Right ventricle myocardium inferior (tissue), 1 donor: Measurements from ENCODE around the gene CHKA. TPM values are rescaled to one million over a fixed set of nuclear protein-coding genes. Genes with fewer than 3 reads are reported as not detected.

Experiments used
- ATAC-seq: fragments of 200-7000 bp; cut with Tn5 transposase; one replicate; pipeline ENCODE4 v1.9.1; 2020; ENCODE audit warnings: mild to moderate bottlenecking, moderate library complexity
- DNase-seq: peaks from one replicate; pipeline ENCODE4 v3.0.0; 2021; ENCODE audit errors: missing footprints
- intact Hi-C: fragments of 100-400 bp; cut with DNase I; formaldehyde crosslinking; loops from one replicate; pipeline ENCODE4 v1.11.0; 2022
- total RNA-seq: library from RNA; stranded (reverse); fragmentation: NEBNext Ultra II Directional; extraction: Animal tissue kit (Norgen Biotek cat#: 25700); gene quantifications from one replicate; pipeline ENCODE4 v1.2.1, GENCODE V29; 2021
- donor health status: DM: no; HTN: yes; CAD: no; lungs with severe emphysema.

CHKA gene
- total RNA-seq, 1 donor from 2014 or later = 7.6 TPM

DNA sequence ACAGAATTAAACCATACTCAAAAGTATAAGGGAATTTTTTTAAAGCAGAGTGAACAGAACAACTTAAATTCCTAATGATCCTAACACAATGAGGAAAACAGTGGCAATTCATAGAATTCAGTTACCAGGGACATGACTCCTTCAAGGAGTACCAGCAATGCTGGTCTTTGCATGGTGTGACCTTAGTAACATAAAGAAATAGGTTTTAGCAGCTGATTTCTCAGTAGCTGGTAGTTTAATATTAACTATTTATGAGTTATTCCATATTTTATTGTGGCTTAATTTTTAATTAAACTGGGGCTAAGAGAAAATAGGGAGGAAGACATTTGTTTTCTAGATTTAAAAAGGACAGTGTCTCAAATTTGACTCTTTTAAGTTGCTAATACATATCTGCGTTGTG is 30.9 kb downstream of the CHKA start:
- ATAC-seq = no peak
- intact Hi-C loops = no loop called here
- DNase-seq = no peak

- DNase-seq (no peak), ATAC-seq (no peak)
- intact Hi-C loops = no loop called here
Observed at GRCh38 chr11:68089679-68090078, 31.5 kb downstream of the CHKA start.

GRCh38 chr11:68083517-68083916 is 37.7 kb downstream of the CHKA start:
- intact Hi-C loops = no loop called here
- ATAC-seq (no peak), DNase-seq (no peak)

GRCh38 chr11:68082481-68082880 is 38.7 kb downstream of the CHKA start:
- ATAC-seq (no peak), DNase-seq (no peak)
- intact Hi-C loops = no loop called here

GRCh38 chr11:68081691-68082090 is 39.5 kb downstream of the CHKA start:
- ATAC-seq (peak; percentile 8), DNase-seq (no peak)
- intact Hi-C loops = no loop called here

DNA sequence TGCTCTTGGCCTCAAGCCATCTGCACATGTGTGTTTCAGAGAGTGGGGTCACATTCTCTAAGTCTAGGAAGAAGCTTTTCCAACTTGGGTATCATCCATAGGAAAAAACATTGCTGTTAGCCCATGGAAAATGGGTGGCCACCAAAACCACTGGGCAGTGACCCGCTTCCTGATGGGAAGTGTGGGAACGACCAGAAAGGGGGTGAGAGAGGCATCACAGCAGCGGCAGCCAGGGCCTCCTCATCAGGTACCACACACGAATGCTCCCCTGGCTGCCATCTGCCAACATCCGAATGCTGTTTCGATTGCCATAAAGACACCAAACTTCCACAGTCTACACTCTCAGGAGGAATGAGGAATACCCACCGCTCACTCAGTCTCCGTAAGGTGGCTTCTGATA is 40.3 kb downstream of the CHKA start:
- DNase-seq (no peak), ATAC-seq (no peak)
- intact Hi-C loops = no loop called here

GRCh38 chr11:68077617-68078582 is 43.3 kb downstream of the CHKA start:
- peak; percentile 49 for ATAC-seq
- DNase-seq = no peak
- intact Hi-C loops = no loop called here

DNA sequence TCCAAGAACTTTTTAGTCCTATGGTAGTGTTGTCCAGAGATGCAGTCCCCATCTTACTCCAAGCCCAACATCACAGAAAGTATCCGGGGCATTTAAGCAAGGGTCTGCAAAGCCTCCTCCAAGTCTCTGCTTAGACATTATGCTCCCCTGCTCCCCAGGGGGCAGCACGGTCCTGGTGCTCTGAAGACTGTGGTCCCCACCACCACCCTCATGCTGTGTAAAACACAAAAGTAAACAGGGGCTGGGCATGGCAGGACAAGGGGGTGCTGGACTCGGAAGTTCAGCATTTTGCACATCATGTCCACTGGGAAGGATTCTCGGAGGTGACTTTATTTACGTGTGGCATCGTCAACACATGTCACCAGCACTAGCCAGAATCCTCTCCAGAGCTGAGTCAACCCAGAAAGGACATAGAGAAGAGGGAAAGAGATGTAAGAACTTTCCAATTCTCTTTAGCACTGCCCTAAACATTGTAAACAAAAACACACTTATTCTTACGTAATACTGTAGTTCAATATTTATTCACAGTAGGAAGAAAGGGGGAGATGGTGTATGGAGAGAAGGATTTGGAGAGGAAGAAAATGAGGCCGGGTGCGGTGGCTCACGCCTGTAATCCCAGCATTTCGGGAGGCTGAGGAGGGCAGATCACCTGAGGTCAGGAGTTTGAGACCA is 44.7 kb downstream of the CHKA start:
- DNase-seq (no peak), ATAC-seq (no peak)
- intact Hi-C loops = no loop called here

GRCh38 chr11:68074584-68075352 is 46.4 kb downstream of the CHKA start:
- DNase-seq (no peak), ATAC-seq (no peak)
- intact Hi-C loops = no loop called here

DNA sequence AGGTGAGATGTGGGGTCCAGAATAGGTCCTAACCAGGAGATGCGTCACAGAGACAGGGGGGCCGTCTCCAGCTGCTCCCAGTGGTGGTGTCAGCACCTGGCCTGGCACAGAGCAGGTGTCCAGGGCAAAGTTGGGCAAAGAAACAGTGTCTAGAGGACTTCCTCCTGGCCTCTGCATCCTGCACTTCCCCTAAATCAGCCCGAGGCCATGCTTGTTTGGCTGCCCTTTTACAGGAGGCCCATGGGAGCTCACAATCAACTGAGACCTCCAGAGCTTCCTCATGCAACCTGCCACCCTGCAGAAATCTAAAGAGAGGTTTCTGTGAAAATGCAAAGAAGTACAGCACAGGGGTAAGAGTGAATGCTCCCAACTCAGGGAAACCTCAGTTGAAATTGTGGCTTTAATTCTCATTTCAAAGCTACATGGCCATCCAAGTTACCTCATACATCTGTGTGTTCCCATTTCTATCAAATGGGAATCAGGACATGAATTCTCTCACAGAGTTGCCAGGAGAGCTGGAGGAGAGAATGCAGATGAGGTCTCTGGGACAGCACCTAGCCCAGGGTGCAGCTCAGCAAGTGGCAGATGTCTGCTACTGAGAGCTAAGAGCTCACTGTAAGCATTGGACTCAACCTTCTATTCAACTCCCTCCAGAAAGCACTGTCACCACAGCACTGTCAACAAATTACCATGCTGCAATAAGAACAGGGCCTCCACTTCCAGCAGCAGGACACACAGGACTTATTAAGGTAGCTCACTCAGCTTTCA is 49.7 kb downstream of the CHKA start:
- ATAC-seq = no peak
- intact Hi-C loops = no loop called here
- DNase-seq = no peak

- intact Hi-C loops = no loop called here
- DNase-seq (no peak), ATAC-seq (no peak)
Observed at GRCh38 chr11:68067991-68068390, 53.2 kb downstream of the CHKA start.

DNA sequence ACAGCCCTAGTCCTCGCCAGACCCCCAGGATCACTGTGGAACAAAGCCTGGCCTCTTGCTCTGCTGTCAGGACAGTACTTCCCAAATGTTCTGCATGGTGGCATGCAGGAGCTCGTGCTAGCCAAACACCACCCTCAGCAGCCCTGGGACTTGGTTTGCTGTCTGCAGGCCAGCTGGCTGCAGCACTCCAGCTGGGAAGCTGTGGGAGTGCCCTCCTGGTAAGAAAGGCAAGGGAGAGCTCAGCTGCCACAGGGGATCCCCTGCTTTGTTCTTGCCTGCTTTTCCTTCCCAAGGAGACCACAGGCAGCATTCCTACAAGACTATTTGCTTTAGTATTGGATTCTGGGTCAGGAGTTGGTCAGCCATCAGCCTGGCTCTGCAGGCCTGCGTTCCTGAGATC is 54.4 kb downstream of the CHKA start:
- ATAC-seq = peak; percentile 67
- no peak for DNase-seq
- intact Hi-C loops = no loop called here

- intact Hi-C loops = no loop called here
- no peak for DNase-seq
- no peak for ATAC-seq
Observed at GRCh38 chr11:68065841-68066240, 55.3 kb downstream of the CHKA start.

DNA sequence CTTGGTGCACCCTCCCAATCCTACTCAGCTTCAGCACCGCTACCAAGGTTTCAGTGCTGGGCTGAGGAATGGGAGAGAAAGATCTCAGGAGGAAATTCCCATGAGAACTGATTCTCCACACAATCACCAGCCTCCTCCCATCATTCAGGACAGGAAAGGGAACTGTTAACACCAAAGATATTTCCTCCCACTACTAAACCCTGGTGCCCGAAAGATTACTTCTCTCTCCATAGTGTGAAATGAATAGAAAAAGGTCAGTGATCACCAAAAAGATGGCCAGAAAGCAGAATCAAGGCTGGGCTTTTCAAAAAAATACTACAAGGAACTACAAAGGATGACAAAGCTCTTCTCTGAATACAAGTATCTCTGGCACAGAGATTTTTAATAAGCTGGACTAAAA is 56.3 kb downstream of the CHKA start:
- ATAC-seq = no peak
- no peak for DNase-seq
- intact Hi-C loops = no loop called here

DNA sequence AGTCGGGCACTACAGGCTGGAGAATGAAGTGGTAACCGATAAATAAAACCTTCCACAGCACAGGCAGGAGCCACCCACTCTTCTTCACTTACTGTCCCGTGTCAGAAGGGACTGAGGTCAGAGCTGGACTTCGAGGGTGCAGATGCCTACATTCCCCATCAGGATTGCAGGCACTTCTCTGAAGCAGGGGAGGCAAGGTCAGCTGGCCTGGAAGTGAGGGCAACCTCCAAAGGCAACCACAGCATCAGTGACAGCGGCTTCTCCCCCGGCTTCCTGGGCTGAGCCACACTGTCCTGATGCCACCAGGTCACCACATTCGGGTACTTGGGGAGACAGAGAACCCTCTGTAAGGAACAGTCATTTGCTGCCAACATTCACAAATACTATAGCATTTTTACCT is 59.7 kb downstream of the CHKA start:
- no peak for DNase-seq
- intact Hi-C loops = no loop called here
- no peak for ATAC-seq

- no peak for ATAC-seq
Observed at GRCh38 chr11:68057807-68058206, 63.4 kb downstream of the CHKA start.

GRCh38 chr11:68056317-68057285 is 64.6 kb downstream of the CHKA start:
- DNase-seq (no peak), ATAC-seq (no peak)
- intact Hi-C loops = loop anchor here (5.0 kb wide), 1 partner anchor 1971 kb away; no protein-coding TSS in a partner anchor

More at GRCh38 chr11:68057807-68058206, 63.4 kb downstream of the CHKA start:
- intact Hi-C loops = loop anchor here (5.0 kb wide), 1 partner anchor 1969 kb away; no protein-coding TSS in a partner anchor
- DNase-seq = no peak
